MM.1S (cell line): ENCODE measurements around the gene GPD1.

Experiments used
- CTCF ChIP-seq: fragments of 300-600 bp; sonication (generic); IDR thresholded peaks from 2 replicates; pipeline ENCODE4 v1.5.1; 2016; ENCODE audit warnings: antibody characterized with exemption, low read length, mixed read lengths
- EZH2 ChIP-seq: fragments of 300-600 bp; sonication (generic); optimal IDR thresholded peaks from 2 replicates; pipeline ENCODE3; 2017; ENCODE audit warnings: low read depth, mild to moderate bottlenecking, antibody characterized with exemption, low read length, mixed read lengths

- TF ChIP-seq EZH2 = no peak
- no peak for TF ChIP-seq CTCF
Measured at GRCh38 chr12:50142993-50143392, 39.2 kb downstream of the GPD1 start.
